ENCODE measurements around the gene FREM1. TPM values are rescaled to one million over a fixed set of nuclear protein-coding genes. Genes with fewer than 3 reads are reported as not detected.

The FREM1 gene
- total RNA-seq, 1 donor from 2014 or later: 62.9 TPM

DNA sequence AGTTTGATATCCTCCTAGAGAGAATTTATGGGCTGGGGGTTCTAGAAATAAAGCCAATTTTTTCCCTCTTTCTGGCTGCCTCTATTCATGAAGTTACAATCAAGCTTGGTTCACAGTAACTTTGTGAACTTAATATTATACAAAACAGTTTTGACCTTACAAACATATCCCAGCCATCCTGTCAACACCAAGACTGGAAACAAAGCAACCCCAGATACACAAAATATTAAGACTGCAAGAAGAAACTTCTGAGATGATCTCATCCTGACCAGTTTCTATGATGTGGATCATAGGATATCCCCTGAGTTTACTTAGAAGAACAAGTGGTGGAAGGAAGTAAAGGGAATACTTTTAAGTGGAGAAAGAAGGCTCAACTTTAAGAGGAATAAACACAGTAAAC is 159.4 kb downstream of the FREM1 start:
- Mint-ChIP-seq H3K27ac (peak overlapping the region; percentile 16), H3K9me3 (no peaks in the 10 kb centered on the region), H3K4me1 (peaks cover 29% of the 10 kb centered on the region), H3K4me3 (no peak overlapping the region), H3K36me3 (peaks cover 38% of the 10 kb centered on the region), H3K27me3 (ENCODE audit: low read depth) (no peaks in the 10 kb centered on the region)
- no peak for DNase-seq (ENCODE audit: low spot score in 2 of 2, unreplicated experiment in 2 of 2)
- TF ChIP-seq, protein P1, sequence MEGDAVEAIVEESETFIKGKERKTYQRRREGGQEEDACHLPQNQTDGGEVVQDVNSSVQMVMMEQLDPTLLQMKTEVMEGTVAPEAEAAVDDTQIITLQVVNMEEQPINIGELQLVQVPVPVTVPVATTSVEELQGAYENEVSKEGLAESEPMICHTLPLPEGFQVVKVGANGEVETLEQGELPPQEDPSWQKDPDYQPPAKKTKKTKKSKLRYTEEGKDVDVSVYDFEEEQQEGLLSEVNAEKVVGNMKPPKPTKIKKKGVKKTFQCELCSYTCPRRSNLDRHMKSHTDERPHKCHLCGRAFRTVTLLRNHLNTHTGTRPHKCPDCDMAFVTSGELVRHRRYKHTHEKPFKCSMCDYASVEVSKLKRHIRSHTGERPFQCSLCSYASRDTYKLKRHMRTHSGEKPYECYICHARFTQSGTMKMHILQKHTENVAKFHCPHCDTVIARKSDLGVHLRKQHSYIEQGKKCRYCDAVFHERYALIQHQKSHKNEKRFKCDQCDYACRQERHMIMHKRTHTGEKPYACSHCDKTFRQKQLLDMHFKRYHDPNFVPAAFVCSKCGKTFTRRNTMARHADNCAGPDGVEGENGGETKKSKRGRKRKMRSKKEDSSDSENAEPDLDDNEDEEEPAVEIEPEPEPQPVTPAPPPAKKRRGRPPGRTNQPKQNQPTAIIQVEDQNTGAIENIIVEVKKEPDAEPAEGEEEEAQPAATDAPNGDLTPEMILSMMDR (IDR thresholded peaks at IDR 0.05; ENCODE audit: unreplicated experiment): no peak

DNA sequence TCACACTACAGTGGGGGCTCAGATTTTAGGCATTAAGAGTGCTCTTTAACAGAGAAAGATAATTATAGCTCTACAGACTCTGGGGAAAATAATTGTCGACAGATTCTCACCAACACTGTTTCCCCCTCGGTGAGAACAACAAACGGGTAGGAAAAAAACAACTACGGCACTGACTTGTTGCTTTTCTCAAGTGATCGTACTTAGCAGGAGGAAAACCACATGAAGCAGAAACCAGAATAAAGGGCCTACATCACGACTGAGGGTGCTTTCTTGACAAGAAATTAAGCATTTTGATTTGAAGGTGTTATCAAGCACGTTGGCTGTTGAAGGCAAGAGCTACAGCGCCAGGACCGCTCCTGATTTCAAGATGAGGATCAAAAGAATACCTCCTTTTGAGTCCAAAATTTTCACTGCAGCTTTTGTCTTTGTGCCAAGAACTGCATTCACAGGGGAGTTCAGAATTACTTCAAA is 160.5 kb downstream of the FREM1 start:
- H3K36me3 Mint-ChIP-seq: peaks cover 43% of the 10 kb centered on the region
- H3K4me1 Mint-ChIP-seq: peaks cover 28% of the 10 kb centered on the region
- peaks cover 2% of the 10 kb centered on the region for H3K9me3 Mint-ChIP-seq

DNA sequence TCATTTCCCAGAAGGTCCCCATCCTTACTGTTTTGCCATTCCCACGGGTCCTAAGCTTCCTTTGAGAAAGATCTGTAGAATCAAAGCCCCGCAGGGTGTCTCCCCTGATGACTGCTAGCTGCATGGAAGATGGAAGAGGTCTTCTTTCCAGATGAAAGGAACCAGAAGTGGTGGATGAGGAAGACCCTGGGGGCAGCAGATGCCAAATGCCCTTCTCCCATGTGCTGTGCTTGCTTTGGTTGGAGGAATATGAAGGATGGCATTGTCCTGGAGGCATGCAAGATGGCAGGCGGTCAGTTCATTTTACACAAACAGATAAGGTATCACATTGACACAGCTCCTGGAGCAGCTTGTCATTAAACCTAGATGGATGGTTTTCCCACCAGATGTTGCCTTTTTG is 161.9 kb downstream of the FREM1 start:
- H3K27me3 Mint-ChIP-seq (ENCODE audit: low read depth): no peaks in the 10 kb centered on the region
- peaks cover 45% of the 10 kb centered on the region for H3K36me3 Mint-ChIP-seq
- H3K27ac Mint-ChIP-seq: no peak overlapping the region
- DNase-seq (ENCODE audit: low spot score in 2 of 2, unreplicated experiment in 2 of 2): no peak
- no peak overlapping the region for H3K4me3 Mint-ChIP-seq
- H3K4me1 Mint-ChIP-seq: peaks cover 28% of the 10 kb centered on the region
- peaks cover 4% of the 10 kb centered on the region for H3K9me3 Mint-ChIP-seq
- TF ChIP-seq, protein P1 (IDR thresholded peaks at IDR 0.05; ENCODE audit: unreplicated experiment): no peak

More for the DNA sequence above, 160.5 kb downstream of the FREM1 start:
- no peak for DNase-seq (ENCODE audit: low spot score in 2 of 2, unreplicated experiment in 2 of 2)
- Mint-ChIP-seq H3K4me3 (no peak overlapping the region), H3K27me3 (ENCODE audit: low read depth) (no peaks in the 10 kb centered on the region), H3K27ac (no peak overlapping the region)
- TF ChIP-seq, protein P1 (IDR thresholded peaks at IDR 0.05; ENCODE audit: unreplicated experiment): no peak

DNA sequence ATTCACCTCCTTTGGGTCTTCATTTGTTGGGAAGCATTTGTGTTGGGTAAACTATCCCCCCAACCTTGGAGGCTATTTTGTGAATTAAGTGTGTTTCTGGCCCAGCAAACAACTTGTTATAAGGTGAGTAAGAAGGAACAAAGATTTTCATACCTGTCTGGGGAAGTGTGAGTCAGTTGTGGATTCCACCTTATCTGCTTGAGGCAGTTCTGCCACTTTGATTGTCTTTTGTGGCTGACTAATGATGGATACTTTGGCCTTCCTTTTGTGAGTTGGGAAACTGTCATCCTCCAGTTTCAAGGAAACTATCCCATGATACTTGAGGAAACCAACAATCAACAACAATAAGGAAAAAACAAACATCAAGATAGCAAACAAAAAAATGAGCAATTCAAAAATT is 163.1 kb downstream of the FREM1 start:
- TF ChIP-seq, protein P1 (IDR thresholded peaks at IDR 0.05; ENCODE audit: unreplicated experiment): no peak
- Mint-ChIP-seq H3K36me3 (peaks cover 47% of the 10 kb centered on the region), H3K9me3 (peaks cover 4% of the 10 kb centered on the region), H3K27me3 (ENCODE audit: low read depth) (no peaks in the 10 kb centered on the region), H3K4me1 (peaks cover 20% of the 10 kb centered on the region), H3K27ac (no peak overlapping the region), H3K4me3 (no peak overlapping the region)
- DNase-seq (ENCODE audit: low spot score in 2 of 2, unreplicated experiment in 2 of 2): no peak

DNA sequence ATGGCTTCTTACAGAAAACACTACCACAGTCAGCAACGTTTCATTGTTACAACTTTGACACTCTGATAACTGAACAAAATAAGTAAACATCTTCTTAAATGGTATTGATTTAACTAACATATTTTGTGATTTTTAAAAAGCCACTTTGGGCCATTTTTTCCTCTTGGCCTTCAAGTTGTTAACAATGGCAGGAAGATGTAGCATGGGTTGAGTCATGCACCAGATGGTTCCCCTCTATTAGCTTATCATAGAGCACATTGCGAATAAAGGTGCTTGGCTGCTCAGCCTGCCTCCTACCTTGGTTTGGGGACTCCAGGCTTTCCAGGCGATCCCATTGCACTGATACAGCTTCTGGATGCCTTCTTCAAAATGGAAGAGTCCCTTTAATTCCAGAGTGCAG is 163.6 kb downstream of the FREM1 start:
- TF ChIP-seq, protein P1 (IDR thresholded peaks at IDR 0.05; ENCODE audit: unreplicated experiment): no peak
- Mint-ChIP-seq H3K27ac (no peak overlapping the region), H3K9me3 (peaks cover 4% of the 10 kb centered on the region), H3K4me1 (peaks cover 18% of the 10 kb centered on the region), H3K36me3 (peaks cover 46% of the 10 kb centered on the region), H3K27me3 (ENCODE audit: low read depth) (no peaks in the 10 kb centered on the region), H3K4me3 (no peak overlapping the region)
- DNase-seq (ENCODE audit: low spot score in 2 of 2, unreplicated experiment in 2 of 2): no peak

DNA sequence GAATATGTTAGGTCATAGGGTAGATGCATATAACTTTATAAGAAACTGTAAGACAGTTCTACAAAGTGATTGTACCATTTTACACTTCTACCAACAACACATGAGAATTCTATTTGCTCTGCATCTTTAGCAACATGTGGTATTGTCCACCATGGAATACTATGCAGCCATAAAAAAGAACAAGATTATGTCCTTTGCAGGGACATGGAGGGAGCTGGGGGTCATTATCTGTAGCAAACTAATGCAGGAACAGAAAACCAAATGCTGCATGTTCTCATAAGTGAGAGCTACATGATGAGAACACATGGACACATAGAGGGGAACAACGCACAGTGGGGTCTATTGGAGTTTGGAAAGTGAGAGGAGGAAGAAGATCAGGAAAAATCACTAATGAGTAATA is 165.5 kb downstream of the FREM1 start:
- no peaks in the 10 kb centered on the region for H3K27me3 Mint-ChIP-seq (ENCODE audit: low read depth)
- H3K9me3 Mint-ChIP-seq: peaks cover 4% of the 10 kb centered on the region
- H3K4me1 Mint-ChIP-seq: peaks cover 5% of the 10 kb centered on the region
- H3K36me3 Mint-ChIP-seq: peaks cover 44% of the 10 kb centered on the region
- TF ChIP-seq, protein P1 (IDR thresholded peaks at IDR 0.05; ENCODE audit: unreplicated experiment): no peak
- H3K27ac Mint-ChIP-seq: no peak overlapping the region
- no peak for DNase-seq (ENCODE audit: low spot score in 2 of 2, unreplicated experiment in 2 of 2)
- H3K4me3 Mint-ChIP-seq: no peak overlapping the region

Measured in mesothelial cell of epicardium (in vitro differentiated cells).